Measurements from ENCODE around the gene PCGF5.

- TF ChIP-seq CTCF (IDR thresholded peaks at IDR 0.05) (peak; percentile 73 to 96 (median 90)), POLR2A (IDR thresholded peaks at IDR 0.05) (no peak)
These were observed 31.1 kb downstream of the PCGF5 start for GRCh38 chr10:91251430-91252056.

Data from thyroid gland (tissue), 4 donors.